Measurements from ENCODE around the gene CLSTN3. TPM values are rescaled to one million over a fixed set of nuclear protein-coding genes. Genes with fewer than 3 reads are reported as not detected.

CLSTN3 gene
- total and polyA plus RNA-seq, 2 of the 13 experiments (the other 11 are each of a cell fraction or from before 2014, with no cell fraction given), result 26.2 to 94.1 TPM

DNA sequence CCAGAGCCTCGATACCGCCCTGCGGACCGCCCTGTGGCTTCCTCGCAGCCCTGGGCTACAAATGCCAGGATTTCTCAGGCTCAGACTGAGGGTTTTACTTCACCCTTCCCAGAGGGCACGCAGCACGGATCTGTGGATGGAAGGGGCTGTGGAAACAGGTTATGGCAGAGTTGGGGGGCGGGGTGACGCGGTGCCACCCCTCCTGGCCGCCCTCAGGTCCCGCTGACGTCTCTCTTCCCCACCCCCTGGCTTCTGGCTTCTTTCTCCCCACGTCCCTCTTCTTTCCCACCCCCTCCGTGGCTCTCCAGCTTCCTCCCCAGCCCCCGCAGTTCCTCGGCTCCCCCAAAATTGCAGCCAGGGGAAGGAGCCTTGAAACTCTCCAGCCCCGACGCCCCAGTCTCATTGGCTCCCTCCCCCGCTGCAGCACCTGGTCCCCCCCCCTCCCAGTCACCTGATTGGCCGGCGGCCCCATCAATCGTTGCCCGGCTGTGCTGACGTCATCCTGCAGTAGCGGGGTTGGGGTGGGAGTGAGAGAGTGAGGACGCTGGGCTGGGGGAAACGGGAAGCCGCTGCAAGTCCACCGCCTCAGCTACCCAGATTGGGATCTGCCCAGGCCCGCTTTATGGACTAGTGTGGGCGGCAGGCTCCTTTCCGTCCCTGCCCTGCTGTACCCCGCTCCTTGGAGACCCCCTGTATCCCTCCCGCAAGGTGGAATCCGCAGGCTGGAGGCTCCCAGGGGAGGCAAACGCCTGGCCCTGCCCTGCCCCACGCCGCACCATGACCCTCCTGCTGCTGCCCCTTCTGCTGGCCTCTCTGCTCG is at the start of gene CLSTN3 (continued):
- TF ChIP-seq, protein P1, sequence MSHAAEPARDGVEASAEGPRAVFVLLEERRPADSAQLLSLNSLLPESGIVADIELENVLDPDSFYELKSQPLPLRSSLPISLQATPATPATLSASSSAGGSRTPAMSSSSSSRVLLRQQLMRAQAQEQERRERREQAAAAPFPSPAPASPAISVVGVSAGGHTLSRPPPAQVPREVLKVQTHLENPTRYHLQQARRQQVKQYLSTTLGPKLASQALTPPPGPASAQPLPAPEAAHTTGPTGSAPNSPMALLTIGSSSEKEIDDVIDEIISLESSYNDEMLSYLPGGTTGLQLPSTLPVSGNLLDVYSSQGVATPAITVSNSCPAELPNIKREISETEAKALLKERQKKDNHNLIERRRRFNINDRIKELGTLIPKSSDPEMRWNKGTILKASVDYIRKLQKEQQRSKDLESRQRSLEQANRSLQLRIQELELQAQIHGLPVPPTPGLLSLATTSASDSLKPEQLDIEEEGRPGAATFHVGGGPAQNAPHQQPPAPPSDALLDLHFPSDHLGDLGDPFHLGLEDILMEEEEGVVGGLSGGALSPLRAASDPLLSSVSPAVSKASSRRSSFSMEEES (CRISPR knock-in tag; IDR thresholded peaks at IDR 0.05), result no peak
- TF ChIP-seq ZNF747 (CRISPR knock-in tag; IDR thresholded peaks at IDR 0.05; ENCODE audit: borderline replicate concordance) (no peak), ARNTL (CRISPR knock-in tag; IDR thresholded peaks at IDR 0.05) (no peak; the same call in 1 of the 2 replicates), MAFK (conservative IDR thresholded peaks at IDR 0.05 in 1 of 2, IDR thresholded peaks at IDR 0.05 in 1 of 2; ENCODE audit: low read length in 2 of 2) (no peak), ZNF282 (IDR thresholded peaks at IDR 0.05; ENCODE audit: partially characterized antibody) (no peak), ZNF383 (CRISPR knock-in tag; IDR thresholded peaks at IDR 0.05; ENCODE audit: borderline replicate concordance) (no peak), SIX4 (CRISPR knock-in tag; IDR thresholded peaks at IDR 0.05) (no peak), NR0B2 (CRISPR knock-in tag; IDR thresholded peaks at IDR 0.05) (no peak), TEF (CRISPR knock-in tag; IDR thresholded peaks at IDR 0.05) (no peak), ZNF337 (CRISPR knock-in tag; IDR thresholded peaks at IDR 0.05; ENCODE audit: borderline replicate concordance, low read depth) (no peak), ISL2 (CRISPR knock-in tag; IDR thresholded peaks at IDR 0.05) (no peak), FOSL1 (CRISPR knock-in tag; IDR thresholded peaks at IDR 0.05; ENCODE audit: borderline replicate concordance) (no peak), CHCHD3 (CRISPR knock-in tag; IDR thresholded peaks at IDR 0.05) (no peak), NFYC (CRISPR knock-in tag; IDR thresholded peaks at IDR 0.05) (peak; percentile 81), SP5 (CRISPR knock-in tag; IDR thresholded peaks at IDR 0.05; ENCODE audit: borderline replicate concordance, low read depth) (no peak), RXRA (CRISPR knock-in tag; IDR thresholded peaks at IDR 0.05) (no peak; the same call in 1 of the 2 replicates)
- TF ChIP-seq, protein P2, sequence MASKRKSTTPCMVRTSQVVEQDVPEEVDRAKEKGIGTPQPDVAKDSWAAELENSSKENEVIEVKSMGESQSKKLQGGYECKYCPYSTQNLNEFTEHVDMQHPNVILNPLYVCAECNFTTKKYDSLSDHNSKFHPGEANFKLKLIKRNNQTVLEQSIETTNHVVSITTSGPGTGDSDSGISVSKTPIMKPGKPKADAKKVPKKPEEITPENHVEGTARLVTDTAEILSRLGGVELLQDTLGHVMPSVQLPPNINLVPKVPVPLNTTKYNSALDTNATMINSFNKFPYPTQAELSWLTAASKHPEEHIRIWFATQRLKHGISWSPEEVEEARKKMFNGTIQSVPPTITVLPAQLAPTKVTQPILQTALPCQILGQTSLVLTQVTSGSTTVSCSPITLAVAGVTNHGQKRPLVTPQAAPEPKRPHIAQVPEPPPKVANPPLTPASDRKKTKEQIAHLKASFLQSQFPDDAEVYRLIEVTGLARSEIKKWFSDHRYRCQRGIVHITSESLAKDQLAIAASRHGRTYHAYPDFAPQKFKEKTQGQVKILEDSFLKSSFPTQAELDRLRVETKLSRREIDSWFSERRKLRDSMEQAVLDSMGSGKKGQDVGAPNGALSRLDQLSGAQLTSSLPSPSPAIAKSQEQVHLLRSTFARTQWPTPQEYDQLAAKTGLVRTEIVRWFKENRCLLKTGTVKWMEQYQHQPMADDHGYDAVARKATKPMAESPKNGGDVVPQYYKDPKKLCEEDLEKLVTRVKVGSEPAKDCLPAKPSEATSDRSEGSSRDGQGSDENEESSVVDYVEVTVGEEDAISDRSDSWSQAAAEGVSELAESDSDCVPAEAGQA (IDR thresholded peaks at IDR 0.05; ENCODE audit: low read depth), result 0 out of 2 replicates have a peak, but pooled peaks have one; percentile 15
- TF ChIP-seq, protein P2 (CRISPR knock-in tag; IDR thresholded peaks at IDR 0.05; ENCODE audit: borderline replicate concordance), result no peak
- TF ChIP-seq, protein P3, sequence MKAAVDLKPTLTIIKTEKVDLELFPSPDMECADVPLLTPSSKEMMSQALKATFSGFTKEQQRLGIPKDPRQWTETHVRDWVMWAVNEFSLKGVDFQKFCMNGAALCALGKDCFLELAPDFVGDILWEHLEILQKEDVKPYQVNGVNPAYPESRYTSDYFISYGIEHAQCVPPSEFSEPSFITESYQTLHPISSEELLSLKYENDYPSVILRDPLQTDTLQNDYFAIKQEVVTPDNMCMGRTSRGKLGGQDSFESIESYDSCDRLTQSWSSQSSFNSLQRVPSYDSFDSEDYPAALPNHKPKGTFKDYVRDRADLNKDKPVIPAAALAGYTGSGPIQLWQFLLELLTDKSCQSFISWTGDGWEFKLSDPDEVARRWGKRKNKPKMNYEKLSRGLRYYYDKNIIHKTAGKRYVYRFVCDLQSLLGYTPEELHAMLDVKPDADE (CRISPR knock-in tag; IDR thresholded peaks at IDR 0.05), result no peak

Measured in HepG2 (cell line).